ENCODE measurements around the gene GIMAP1. TPM values are rescaled to one million over a fixed set of nuclear protein-coding genes. Genes with fewer than 3 reads are reported as not detected.
A peak's percentile ranks its signal among the peaks of the same experiment; 100 is the strongest.
"Not testable (repeated sequence)": the region's sequence is repeated elsewhere in the genome, so short reads cannot be mapped to it uniquely, and the experiment has no call there.

Gene GIMAP1
- total RNA-seq (10 to 100 TPM; 93.7 to 97.6 TPM), polyA plus RNA-seq (10 to 100 TPM; 36.6 to 69.2 TPM)

- POLR2A ChIA-PET (ENCODE audit: partially characterized antibody), result interaction anchor here (0.7 to 26.3 kb wide), 48 partner anchors 9 to 359 kb away, joined by 3 to 593 read pairs (median 6); partner anchors contain the start of genes GIMAP2, GIMAP4, GIMAP5 and GIMAP6
- peak within 1 kb of the TSS; percentile 88 to 98 (median 97) for H3K27ac Mint-ChIP-seq
- Histone ChIP-seq H3K36me3 (ENCODE audit: insufficient read depth, low read length) (peaks cover 31% of the 10 kb centered on the region), H3K27me3 (ENCODE audit: insufficient read depth, low read length) (no peaks in the 10 kb centered on the region), H3K27ac (ENCODE audit: low read depth, low read length) (peak within 1 kb of the TSS; percentile 74), H3K4me3 (ENCODE audit: low read length in 2 of 2) (peak within 1 kb of the TSS; percentile 74 to 83), H3K9me3 (ENCODE audit: control insufficient read depth in 1 of 2, low read length in 2 of 2) (no peaks in the 10 kb centered on the region), H3K4me1 (ENCODE audit: insufficient read depth, low read length) (peaks cover 56% of the 10 kb centered on the region)
- H3K36me3 Mint-ChIP-seq, result peaks cover 55 to 63% of the 10 kb centered on the region in 2 donors
- CTCF ChIA-PET (ENCODE audit: partially characterized antibody), result interaction anchor here (0.7 to 5.0 kb wide), 24 partner anchors 13 to 278 kb away, joined by 3 to 31 read pairs (median 6); partner anchors contain the start of genes GIMAP2, GIMAP4, GIMAP5 and GIMAP6
- peaks cover 48 to 79% (median 65%) of the 10 kb centered on the region in 4 donors for H3K4me1 Mint-ChIP-seq
- intact Hi-C loops (cut with micrococcal nuclease), result loop anchor here (1.0 to 5.0 kb wide), 6 partner anchors 21 to 265 kb away; partner anchors contain the start of genes GIMAP2 and GIMAP5
- no peaks in the 10 kb centered on the region for H3K27me3 Mint-ChIP-seq
- H3K9me3 Mint-ChIP-seq, result peaks cover 0 to 39% (median 26%) of the 10 kb centered on the region in 8 donors
- DNase-seq, result peak; percentile 74 to 80 (median 79)
- peak within 1 kb of the TSS; percentile 94 to 100 (median 98) for H3K4me3 Mint-ChIP-seq
Observed at GRCh38 chr7:150716368-150716767, at the start of gene GIMAP1. Gene GIMAP1 (plus strand): TSS chr7:150716613. CDS start chr7:150719048, 2,435 bp downstream.

GRCh38 chr7:150668472-150668911 lies 47.9 kb upstream of the GIMAP1 start:
- Mint-ChIP-seq H3K27me3 (no peaks in the 10 kb centered on the region), H3K36me3 (peaks cover 11 to 19% of the 10 kb centered on the region in 2 donors), H3K9me3 (peaks cover 2 to 42% (median 32%) of the 10 kb centered on the region in 8 donors), H3K4me1 (peaks cover 63 to 95% (median 79%) of the 10 kb centered on the region in 4 donors), H3K27ac (peak overlapping the region; percentile 82 to 99 (median 98)), H3K4me3 (peak overlapping the region; percentile 55 to 84 (median 72))
- peak; percentile 80 to 88 (median 85) for DNase-seq
- POLR2A ChIA-PET (ENCODE audit: partially characterized antibody), result interaction anchor here (0.6 to 10.4 kb wide), 38 partner anchors 10 to 299 kb away, joined by 3 to 189 read pairs (median 6); partner anchors contain the start of genes GIMAP1, GIMAP2, GIMAP4 and GIMAP5
- peak overlapping the region; percentile 68 for H3K27ac ChIP-seq (ENCODE audit: low read depth, low read length)
- peak overlapping the region; percentile 2 to 26 for H3K4me3 ChIP-seq (ENCODE audit: low read length in 2 of 2)
- intact Hi-C loops (cut with micrococcal nuclease), result loop anchor here (1.0 to 5.0 kb wide), 6 partner anchors 8 to 86 kb away; partner anchors contain the start of genes GIMAP1, GIMAP2, GIMAP5 and GIMAP6
- H3K27me3 ChIP-seq (ENCODE audit: insufficient read depth, low read length), result no peaks in the 10 kb centered on the region
- CTCF ChIA-PET (ENCODE audit: partially characterized antibody), result interaction anchor here (0.8 to 3.6 kb wide), 11 partner anchors 17 to 220 kb away, joined by 3 to 15 read pairs (median 5); partner anchors contain the start of genes GIMAP2, GIMAP4, GIMAP5 and GIMAP6
- H3K9me3 ChIP-seq (ENCODE audit: control insufficient read depth in 1 of 2, low read length in 2 of 2), result no peaks in the 10 kb centered on the region
- H3K4me1 ChIP-seq (ENCODE audit: insufficient read depth, low read length), result peaks cover 92% of the 10 kb centered on the region
- H3K36me3 ChIP-seq (ENCODE audit: insufficient read depth, low read length), result no peaks in the 10 kb centered on the region

GRCh38 chr7:150668977-150669376 lies 47.4 kb upstream of the GIMAP1 start:
- peak overlapping the region; percentile 68 for H3K27ac ChIP-seq (ENCODE audit: low read depth, low read length)
- H3K9me3 Mint-ChIP-seq, result peaks cover 2 to 43% (median 33%) of the 10 kb centered on the region in 8 donors
- peaks cover 9 to 19% of the 10 kb centered on the region in 2 donors for H3K36me3 Mint-ChIP-seq
- intact Hi-C loops (cut with micrococcal nuclease), result loop anchor here (1.0 to 5.0 kb wide), 6 partner anchors 7 to 86 kb away; partner anchors contain the start of genes GIMAP1, GIMAP2, GIMAP5 and GIMAP6
- no peak for DNase-seq
- no peaks in the 10 kb centered on the region for H3K27me3 Mint-ChIP-seq
- H3K4me3 Mint-ChIP-seq, result peak overlapping the region in 7 of 8 donors; percentile 57 to 84 (median 75)
- H3K9me3 ChIP-seq (ENCODE audit: control insufficient read depth in 1 of 2, low read length in 2 of 2), result no peaks in the 10 kb centered on the region
- H3K4me3 ChIP-seq (ENCODE audit: low read length in 2 of 2), result peak overlapping the region; percentile 2 to 26
- CTCF ChIA-PET (ENCODE audit: partially characterized antibody), result interaction anchor here (0.8 to 3.6 kb wide), 10 partner anchors 9 to 220 kb away, joined by 3 to 15 read pairs (median 5); partner anchors contain the start of genes GIMAP2, GIMAP5 and GIMAP6
- H3K4me1 Mint-ChIP-seq, result peaks cover 59 to 95% (median 76%) of the 10 kb centered on the region in 4 donors
- H3K27me3 ChIP-seq (ENCODE audit: insufficient read depth, low read length), result no peaks in the 10 kb centered on the region
- no peaks in the 10 kb centered on the region for H3K36me3 ChIP-seq (ENCODE audit: insufficient read depth, low read length)
- peaks cover 90% of the 10 kb centered on the region for H3K4me1 ChIP-seq (ENCODE audit: insufficient read depth, low read length)
- POLR2A ChIA-PET (ENCODE audit: partially characterized antibody), result interaction anchor here (0.6 to 10.4 kb wide), 32 partner anchors 10 to 222 kb away, joined by 3 to 189 read pairs (median 11); partner anchors contain the start of genes GIMAP1, GIMAP2, GIMAP4 and GIMAP5
- H3K27ac Mint-ChIP-seq, result peak overlapping the region; percentile 82 to 99 (median 98)

GRCh38 chr7:150671798-150672585 lies 44.4 kb upstream of the GIMAP1 start:
- H3K27ac ChIP-seq (ENCODE audit: low read depth, low read length); intact Hi-C loops (cut with micrococcal nuclease); H3K27me3 Mint-ChIP-seq; DNase-seq; H3K36me3 ChIP-seq (ENCODE audit: insufficient read depth, low read length); CTCF ChIA-PET (ENCODE audit: partially characterized antibody); H3K27me3 ChIP-seq (ENCODE audit: insufficient read depth, low read length); H3K9me3 ChIP-seq (ENCODE audit: control insufficient read depth in 1 of 2, low read length in 2 of 2): not testable (repeated sequence)
- POLR2A ChIA-PET (ENCODE audit: partially characterized antibody), result interaction anchor here (0.6 to 10.4 kb wide), 6 partner anchors 14 to 185 kb away, joined by 3 to 189 read pairs (median 18); partner anchors contain the start of genes GIMAP1, GIMAP2 and GIMAP6
- peak overlapping the region in 1 of 2 donors; percentile 3 for H3K4me3 ChIP-seq (ENCODE audit: low read length in 2 of 2)
- Mint-ChIP-seq H3K36me3 (peaks cover 8 to 20% of the 10 kb centered on the region in 2 donors), H3K27ac (peak overlapping the region in 6 of 7 donors; percentile 36 to 87 (median 74)), H3K9me3 (peaks cover 0 to 48% (median 33%) of the 10 kb centered on the region in 8 donors), H3K4me1 (peaks cover 54 to 90% (median 70%) of the 10 kb centered on the region in 4 donors), H3K4me3 (peak overlapping the region in 1 of 8 donors; percentile 29)
- H3K4me1 ChIP-seq (ENCODE audit: insufficient read depth, low read length), result peaks cover 83% of the 10 kb centered on the region

- Histone ChIP-seq H3K9me3 (ENCODE audit: control insufficient read depth in 1 of 2, low read length in 2 of 2) (no peaks in the 10 kb centered on the region), H3K27ac (ENCODE audit: low read depth, low read length) (peak overlapping the region; percentile 18), H3K27me3 (ENCODE audit: insufficient read depth, low read length) (no peaks in the 10 kb centered on the region), H3K4me3 (ENCODE audit: low read length in 2 of 2) (no peak overlapping the region), H3K4me1 (ENCODE audit: insufficient read depth, low read length) (peaks cover 75% of the 10 kb centered on the region), H3K36me3 (ENCODE audit: insufficient read depth, low read length) (no peaks in the 10 kb centered on the region)
- no peak for DNase-seq
- H3K27ac Mint-ChIP-seq, result peak overlapping the region; percentile 26 to 92 (median 86)
- intact Hi-C loops (cut with micrococcal nuclease), result loop anchor here (1.0 to 5.0 kb wide), 4 partner anchors 7 to 227 kb away; partner anchors contain the start of gene GIMAP7
- H3K4me1 Mint-ChIP-seq, result peaks cover 55 to 87% (median 70%) of the 10 kb centered on the region in 4 donors
- POLR2A ChIA-PET (ENCODE audit: partially characterized antibody), result interaction anchor here (0.6 to 6.2 kb wide), 13 partner anchors 8 to 225 kb away, joined by 3 to 72 read pairs (median 22); partner anchors contain the start of genes GIMAP1, GIMAP2, GIMAP4 and GIMAP5
- H3K4me3 Mint-ChIP-seq, result peak overlapping the region; percentile 39 to 89 (median 61)
- CTCF ChIA-PET (ENCODE audit: partially characterized antibody), result interaction anchor here (0.6 to 0.8 kb wide), 2 partner anchors 43 to 59 kb away, joined by 4 to 7 read pairs; partner anchors contain the start of gene GIMAP6
- H3K9me3 Mint-ChIP-seq, result peaks cover 0 to 53% (median 42%) of the 10 kb centered on the region in 8 donors
- no peaks in the 10 kb centered on the region for H3K27me3 Mint-ChIP-seq
- peaks cover 26 to 31% of the 10 kb centered on the region in 2 donors for H3K36me3 Mint-ChIP-seq
Observed at GRCh38 chr7:150675714-150676113, 40.7 kb upstream of the GIMAP1 start.

GRCh38 chr7:150676276-150676675 lies 40.1 kb upstream of the GIMAP1 start:
- H3K4me3 ChIP-seq (ENCODE audit: low read length in 2 of 2), result peak overlapping the region; percentile 6 to 27
- CTCF ChIA-PET (ENCODE audit: partially characterized antibody), result interaction anchor here (0.6 to 1.5 kb wide), 6 partner anchors 10 to 108 kb away, joined by 3 to 6 read pairs (median 4); partner anchors contain the start of genes GIMAP1 and GIMAP2
- Mint-ChIP-seq H3K4me1 (peaks cover 51 to 87% (median 69%) of the 10 kb centered on the region in 4 donors), H3K36me3 (peaks cover 28 to 32% of the 10 kb centered on the region in 2 donors), H3K27ac (peak overlapping the region; percentile 86 to 97 (median 92)), H3K9me3 (peaks cover 0 to 54% (median 42%) of the 10 kb centered on the region in 8 donors), H3K4me3 (peak overlapping the region; percentile 64 to 89 (median 76))
- not testable (repeated sequence) for H3K27me3 ChIP-seq (ENCODE audit: insufficient read depth, low read length); DNase-seq; H3K9me3 ChIP-seq (ENCODE audit: control insufficient read depth in 1 of 2, low read length in 2 of 2); H3K36me3 ChIP-seq (ENCODE audit: insufficient read depth, low read length); H3K27me3 Mint-ChIP-seq
- H3K4me1 ChIP-seq (ENCODE audit: insufficient read depth, low read length), result peaks cover 69% of the 10 kb centered on the region
- intact Hi-C loops (cut with micrococcal nuclease), result loop anchor here (1.0 to 5.0 kb wide), 4 partner anchors 8 to 227 kb away; partner anchors contain the start of gene GIMAP7
- H3K27ac ChIP-seq (ENCODE audit: low read depth, low read length), result peak overlapping the region; percentile 51
- POLR2A ChIA-PET (ENCODE audit: partially characterized antibody), result interaction anchor here (0.6 to 6.2 kb wide), 21 partner anchors 9 to 226 kb away, joined by 3 to 72 read pairs (median 5); partner anchors contain the start of genes GIMAP1, GIMAP2, GIMAP4 and GIMAP5

Data from CD4-positive, alpha-beta memory T cell (primary cell).